HG02759 (cell line): ENCODE measurements around the gene FLRT1.

Experiments
- ATAC-seq: cut with Tn5 transposase; IDR thresholded peaks from one replicate; pipeline ENCODE4 v1.9.1; 2021; ENCODE audit warnings: mild to moderate bottlenecking, moderate library complexity; ENCODE audit not compliant: unreplicated experiment

Gene FLRT1

GRCh38 chr11:64063777-64064176 lies 28.0 kb downstream of the FLRT1 start:
- ATAC-seq = no peak

- no peak for ATAC-seq
Observed at GRCh38 chr11:64064374-64065140, 28.8 kb downstream of the FLRT1 start.

- ATAC-seq = no peak
Observed at GRCh38 chr11:64065141-64065465, 29.4 kb downstream of the FLRT1 start.

- no peak for ATAC-seq
Observed at GRCh38 chr11:64065712-64066111, 30.0 kb downstream of the FLRT1 start.

GRCh38 chr11:64067230-64067993 lies 31.7 kb downstream of the FLRT1 start:
- ATAC-seq = no peak

GRCh38 chr11:64068705-64069400 lies 33.1 kb downstream of the FLRT1 start:
- no peak for ATAC-seq

- ATAC-seq = no peak
Observed at GRCh38 chr11:64069401-64070313, 33.9 kb downstream of the FLRT1 start.

GRCh38 chr11:64070314-64070681 lies 34.6 kb downstream of the FLRT1 start:
- no peak for ATAC-seq

- no peak for ATAC-seq
Observed at GRCh38 chr11:64071849-64072248, 36.1 kb downstream of the FLRT1 start.

- ATAC-seq = no peak
Observed at GRCh38 chr11:64072403-64072802, 36.7 kb downstream of the FLRT1 start.

GRCh38 chr11:64072871-64073270 lies 37.1 kb downstream of the FLRT1 start:
- ATAC-seq = no peak

GRCh38 chr11:64073542-64073941 lies 37.8 kb downstream of the FLRT1 start:
- ATAC-seq = no peak

GRCh38 chr11:64074239-64074638 lies 38.5 kb downstream of the FLRT1 start:
- ATAC-seq = no peak

GRCh38 chr11:64076758-64077157 lies 41.0 kb downstream of the FLRT1 start:
- ATAC-seq = no peak

GRCh38 chr11:64077607-64078006 lies 41.9 kb downstream of the FLRT1 start:
- no peak for ATAC-seq

- no peak for ATAC-seq
Observed at GRCh38 chr11:64078284-64078683, 42.6 kb downstream of the FLRT1 start.

- no peak for ATAC-seq
Observed at GRCh38 chr11:64078905-64079304, 43.2 kb downstream of the FLRT1 start.

- ATAC-seq = no peak
Observed at GRCh38 chr11:64080390-64080789, 44.7 kb downstream of the FLRT1 start.

GRCh38 chr11:64081745-64082442 lies 46.2 kb downstream of the FLRT1 start:
- no peak for ATAC-seq

GRCh38 chr11:64083398-64084080 lies 47.8 kb downstream of the FLRT1 start:
- no peak for ATAC-seq
